K562 (cell line): Measurements from ENCODE around the gene RFX6.

ENCODE experiments used
- ASH1L ChIP-seq: fragments of 450-650 bp; IDR thresholded peaks from 2 replicates; pipeline ENCODE4 v1.6.1; 2018; ENCODE audit warnings: borderline replicate concordance, mild to moderate bottlenecking, low read depth; ENCODE audit not compliant: partially characterized antibody
- EZH2 ChIP-seq: IDR thresholded peaks from 2 replicates; pipeline ENCODE4 v1.6.1; 2012; ENCODE audit warnings: low read depth, mild to moderate bottlenecking, inconsistent platforms, low read length, borderline replicate concordance
- FOXJ3 ChIP-seq: sonication (generic); formaldehyde crosslinking; IDR thresholded peaks from 2 replicates; pipeline ENCODE4 v1.4.0; 2020; ENCODE audit warnings: mild to moderate bottlenecking, missing genetic modification reagents
- GABPA ChIP-seq: fragments of 200-800 bp; sonication (Bioruptor generic); conservative IDR thresholded peaks from 2 replicates; pipeline ENCODE4 v1.6.1; 2016; ENCODE audit warnings: low read depth, missing genetic modification characterization, missing compliant biosample characterization
- PCBP2 ChIP-seq: fragments of 200-400 bp; formaldehyde crosslinking; IDR thresholded peaks from 2 replicates; pipeline ENCODE4 v1.6.1; 2018; ENCODE audit warnings: low read length, low read depth, mild to moderate bottlenecking, moderate library complexity; ENCODE audit not compliant: poor library complexity, severe bottlenecking
- ZBTB17 ChIP-seq: fragments of 450-650 bp; formaldehyde crosslinking; IDR thresholded peaks from 2 replicates; pipeline ENCODE4 v1.4.0; 2020; ENCODE audit warnings: mild to moderate bottlenecking
- TF ChIP-seq, protein P1 (sequence below): sonication (generic); formaldehyde crosslinking; IDR thresholded peaks from 2 replicates; pipeline ENCODE4 v1.8.0; 2022; ENCODE audit warnings: missing genetic modification reagents, mild to moderate bottlenecking, borderline replicate concordance
- TF ChIP-seq, protein P2 (sequence below): sonication (generic); formaldehyde crosslinking; IDR thresholded peaks from 2 replicates; pipeline ENCODE4 v1.8.1; 2023; ENCODE audit warnings: mild to moderate bottlenecking, missing genetic modification reagents, moderate library complexity

DNA sequence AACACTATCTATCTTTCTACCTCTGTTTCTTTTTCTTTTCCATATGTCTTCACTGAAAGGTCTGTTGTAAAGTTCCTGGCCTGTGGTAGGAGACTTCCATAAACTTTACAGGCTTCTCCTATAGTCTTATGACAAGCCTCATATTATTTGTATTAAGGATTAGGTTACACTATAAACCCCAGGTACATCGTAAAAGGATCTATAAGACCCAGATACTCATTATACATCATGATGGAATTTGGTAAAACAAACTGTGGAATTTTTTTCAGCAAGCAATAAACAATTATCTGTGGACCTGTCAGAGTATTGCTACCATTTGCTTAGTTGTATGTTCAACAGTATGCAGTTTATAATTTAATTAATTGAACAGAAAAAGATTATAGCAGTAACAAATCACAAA is 55.5 kb downstream of the RFX6 start:
- TF ChIP-seq FOXJ3 (CRISPR knock-in tag) (no peak), GABPA (tag) (no peak), PCBP2 (no peak), EZH2 (no peak), ZBTB17 (CRISPR knock-in tag) (no peak), ASH1L (no peak)
- TF ChIP-seq, protein P1, sequence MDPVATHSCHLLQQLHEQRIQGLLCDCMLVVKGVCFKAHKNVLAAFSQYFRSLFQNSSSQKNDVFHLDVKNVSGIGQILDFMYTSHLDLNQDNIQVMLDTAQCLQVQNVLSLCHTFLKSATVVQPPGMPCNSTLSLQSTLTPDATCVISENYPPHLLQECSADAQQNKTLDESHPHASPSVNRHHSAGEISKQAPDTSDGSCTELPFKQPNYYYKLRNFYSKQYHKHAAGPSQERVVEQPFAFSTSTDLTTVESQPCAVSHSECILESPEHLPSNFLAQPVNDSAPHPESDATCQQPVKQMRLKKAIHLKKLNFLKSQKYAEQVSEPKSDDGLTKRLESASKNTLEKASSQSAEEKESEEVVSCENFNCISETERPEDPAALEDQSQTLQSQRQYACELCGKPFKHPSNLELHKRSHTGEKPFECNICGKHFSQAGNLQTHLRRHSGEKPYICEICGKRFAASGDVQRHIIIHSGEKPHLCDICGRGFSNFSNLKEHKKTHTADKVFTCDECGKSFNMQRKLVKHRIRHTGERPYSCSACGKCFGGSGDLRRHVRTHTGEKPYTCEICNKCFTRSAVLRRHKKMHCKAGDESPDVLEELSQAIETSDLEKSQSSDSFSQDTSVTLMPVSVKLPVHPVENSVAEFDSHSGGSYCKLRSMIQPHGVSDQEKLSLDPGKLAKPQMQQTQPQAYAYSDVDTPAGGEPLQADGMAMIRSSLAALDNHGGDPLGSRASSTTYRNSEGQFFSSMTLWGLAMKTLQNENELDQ (CRISPR knock-in tag): no peak
- TF ChIP-seq, protein P2, sequence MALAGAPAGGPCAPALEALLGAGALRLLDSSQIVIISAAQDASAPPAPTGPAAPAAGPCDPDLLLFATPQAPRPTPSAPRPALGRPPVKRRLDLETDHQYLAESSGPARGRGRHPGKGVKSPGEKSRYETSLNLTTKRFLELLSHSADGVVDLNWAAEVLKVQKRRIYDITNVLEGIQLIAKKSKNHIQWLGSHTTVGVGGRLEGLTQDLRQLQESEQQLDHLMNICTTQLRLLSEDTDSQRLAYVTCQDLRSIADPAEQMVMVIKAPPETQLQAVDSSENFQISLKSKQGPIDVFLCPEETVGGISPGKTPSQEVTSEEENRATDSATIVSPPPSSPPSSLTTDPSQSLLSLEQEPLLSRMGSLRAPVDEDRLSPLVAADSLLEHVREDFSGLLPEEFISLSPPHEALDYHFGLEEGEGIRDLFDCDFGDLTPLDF (CRISPR knock-in tag): no peak
